GM19397 (cell line): Measurements from ENCODE around the gene TAF1B.

ENCODE experiments used
- ATAC-seq: cut with Tn5 transposase; IDR thresholded peaks from one replicate; pipeline ENCODE4 v1.9.1; 2021; ENCODE audit warnings: mild to moderate bottlenecking, moderate library complexity; ENCODE audit not compliant: unreplicated experiment

The TAF1B gene

GRCh38 chr2:9982248-9982647 lies 139.0 kb downstream of the TAF1B start:
- no peak for ATAC-seq

- ATAC-seq, result no peak
These were observed 139.6 kb downstream of the TAF1B start for GRCh38 chr2:9982891-9983290.

GRCh38 chr2:9983401-9984216 lies 140.3 kb downstream of the TAF1B start:
- no peak for ATAC-seq
